GM21423 (cell line): ENCODE results near the gene ABCA1.
"Not testable (repeated sequence)": the region's sequence is repeated elsewhere in the genome, so short reads cannot be mapped to it uniquely, and the experiment has no call there.

Source experiments
- ATAC-seq: cut with Tn5 transposase; IDR thresholded peaks from one replicate; pipeline ENCODE4 v1.9.1; 2021; ENCODE audit warnings: mild to moderate bottlenecking, moderate library complexity; ENCODE audit not compliant: unreplicated experiment

The ABCA1 gene

DNA sequence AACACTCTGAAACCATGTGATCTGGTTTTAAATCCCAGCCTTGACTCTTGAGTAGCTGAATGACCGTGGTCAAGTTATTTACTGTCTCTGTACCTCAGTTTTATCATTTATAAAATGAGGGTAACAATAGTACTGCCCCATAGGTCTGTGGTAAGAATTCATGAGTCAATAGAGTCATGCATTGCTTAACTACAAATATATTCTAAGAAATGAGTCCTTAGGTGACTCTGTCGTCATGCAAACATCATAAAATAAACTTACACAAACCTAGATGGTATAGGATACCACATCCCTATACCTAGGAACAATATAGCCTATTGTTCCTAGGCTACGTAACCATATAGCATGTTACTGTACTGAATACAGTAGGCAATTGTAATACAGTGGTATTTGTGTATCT is 20.3 kb upstream of the ABCA1 start:
- no peak for ATAC-seq

DNA sequence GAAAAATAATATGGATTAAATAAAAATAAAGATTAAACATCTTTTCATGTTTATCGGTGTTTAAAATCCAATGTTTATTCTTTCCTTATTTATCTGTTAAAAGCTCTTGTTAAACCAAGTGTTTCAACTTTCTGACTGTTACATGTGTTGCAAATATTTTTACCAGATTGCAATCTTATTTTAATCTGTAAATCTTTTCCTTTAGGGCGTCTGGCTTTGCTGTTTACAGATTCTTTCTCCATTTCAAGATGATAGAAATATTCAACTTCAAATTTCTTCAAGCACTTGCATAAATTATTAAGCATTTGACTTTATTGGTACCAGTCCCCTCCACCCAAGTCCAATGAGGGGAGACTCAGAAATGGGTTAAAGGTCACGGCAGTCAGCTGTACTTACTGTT is 16.9 kb upstream of the ABCA1 start:
- no peak for ATAC-seq

DNA sequence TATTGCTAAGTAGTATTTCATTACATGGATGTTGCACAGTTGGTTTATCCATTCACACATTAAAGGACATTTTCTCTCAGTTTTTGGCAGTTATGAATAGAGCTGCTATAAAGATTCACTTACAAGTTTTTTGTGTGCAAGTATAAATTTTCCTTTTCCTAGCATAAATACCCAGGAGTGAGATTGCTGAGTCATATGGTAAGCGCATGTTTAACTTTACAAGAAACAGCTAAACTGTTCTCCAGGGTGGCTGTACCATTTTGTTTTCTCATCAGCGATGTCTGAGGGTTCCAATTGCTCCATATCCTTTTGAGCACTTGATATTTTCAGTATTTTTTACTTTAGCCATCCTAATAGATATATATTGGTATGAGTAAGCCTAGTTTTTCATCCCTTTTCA is 16.4 kb upstream of the ABCA1 start:
- ATAC-seq, result no peak

DNA sequence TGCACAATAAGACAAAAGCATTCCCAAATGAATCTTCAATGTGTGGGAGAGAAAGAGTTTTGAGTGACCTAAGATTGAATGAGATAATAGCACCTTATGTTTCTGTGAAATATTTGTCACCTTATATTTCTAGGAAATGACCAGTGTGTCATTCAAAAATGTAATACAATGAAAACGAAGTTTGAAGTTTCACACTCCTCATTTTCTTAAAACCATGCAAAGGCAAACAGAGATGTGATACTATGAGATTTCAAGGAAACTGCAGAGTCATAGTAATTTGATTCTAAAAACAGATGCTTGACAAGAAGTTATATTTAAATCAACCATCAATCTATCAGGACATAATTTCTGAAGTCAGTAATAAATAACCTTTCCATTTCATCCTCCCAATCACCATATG is 13.6 kb upstream of the ABCA1 start:
- no peak for ATAC-seq

DNA sequence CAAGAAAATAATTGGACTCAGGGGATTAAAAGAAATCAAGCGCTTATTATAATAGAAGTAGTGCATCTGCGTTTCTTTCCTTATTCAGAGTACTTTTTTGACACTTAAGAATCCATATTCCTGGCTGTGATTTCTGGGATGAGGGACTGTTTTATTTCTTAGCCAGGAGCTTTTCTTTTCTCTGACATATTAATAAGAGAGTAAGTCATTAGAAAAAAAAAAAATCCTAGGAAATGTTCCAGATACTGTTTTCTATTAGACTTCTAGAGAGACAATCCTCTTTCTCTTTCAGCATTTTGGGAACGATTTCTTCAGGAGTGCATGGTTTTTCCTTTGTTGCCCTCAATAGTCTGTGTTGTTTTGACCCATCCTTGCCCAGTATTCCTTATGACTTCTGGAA is 8.3 kb upstream of the ABCA1 start:
- no peak for ATAC-seq

DNA sequence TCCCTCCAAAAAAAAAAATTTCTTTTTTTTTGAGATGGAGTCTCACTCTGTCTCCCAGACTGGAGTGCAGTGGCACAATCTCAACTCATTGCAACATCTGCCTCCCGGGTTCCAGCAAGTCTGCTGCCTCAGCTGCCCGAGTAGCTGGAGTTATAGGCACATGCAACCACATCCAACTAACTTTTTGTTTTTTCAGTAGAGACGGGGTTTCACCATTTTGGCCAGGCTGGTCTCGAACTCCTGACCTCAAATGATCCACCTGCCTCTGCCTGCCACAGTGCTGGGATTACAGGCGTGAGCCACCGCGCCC is 7.5 kb upstream of the ABCA1 start:
- ATAC-seq, result not testable (repeated sequence)

- ATAC-seq, result no peak
Measured at GRCh38 chr9:104934691-104935500, 6.9 kb upstream of the ABCA1 start.

DNA sequence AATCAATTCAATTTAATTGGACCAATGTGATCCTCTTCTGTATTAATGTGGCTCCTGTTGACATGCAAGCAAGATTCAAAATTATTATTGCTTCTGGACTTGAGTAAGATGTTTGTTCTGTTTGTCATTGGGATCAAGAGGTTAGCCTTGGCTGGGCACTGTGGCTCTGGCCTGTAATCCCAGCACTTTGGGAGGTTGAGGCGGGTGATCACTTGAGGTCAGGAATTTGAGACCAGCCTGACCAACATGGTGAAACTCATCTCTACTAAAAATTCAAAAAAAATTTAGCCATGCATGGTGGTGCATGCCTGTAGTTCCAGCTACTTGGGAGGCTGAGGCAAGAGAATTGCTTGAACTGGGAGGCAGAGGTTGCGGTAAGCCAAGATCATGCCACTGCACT is 5.1 kb upstream of the ABCA1 start:
- not testable (repeated sequence) for ATAC-seq

GRCh38 chr9:104931256-104931655 is 3.3 kb upstream of the ABCA1 start:
- ATAC-seq, result no peak

DNA sequence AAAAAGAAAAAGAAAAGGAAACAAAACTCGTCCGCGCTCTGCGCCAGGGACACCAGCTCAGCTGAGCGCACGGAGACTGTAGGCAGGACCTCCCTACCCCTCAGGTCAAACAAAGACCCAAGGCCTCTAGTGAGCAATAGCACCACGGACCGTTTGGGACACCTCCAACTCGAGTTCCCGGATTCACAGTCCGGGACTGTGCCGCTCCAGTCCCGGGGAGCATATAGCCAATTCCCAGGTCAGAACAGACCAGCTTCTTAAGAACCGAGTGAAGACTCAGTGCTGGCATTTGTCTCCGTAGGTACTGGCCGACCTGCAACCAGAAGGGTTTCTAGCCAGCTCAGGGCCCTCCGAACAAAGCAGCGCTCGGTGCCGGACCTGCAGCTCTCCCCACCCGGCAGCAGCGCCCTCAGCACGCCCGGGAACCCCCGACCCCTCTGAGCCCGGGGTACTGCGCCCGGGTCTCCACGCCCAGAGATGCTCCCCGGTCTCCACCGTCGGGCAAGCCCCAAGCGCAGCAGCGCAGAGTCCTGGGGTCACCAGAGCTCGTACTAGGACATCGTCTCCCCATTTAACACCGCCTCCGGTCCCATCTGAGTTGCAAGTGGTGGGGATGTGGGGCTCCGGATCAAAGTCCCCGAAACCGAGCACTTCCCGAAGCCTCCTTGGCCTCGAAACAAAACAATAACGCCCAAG is 591 bp downstream of the ABCA1 start:
- ATAC-seq, result no peak

- peak; percentile 51 for ATAC-seq
Measured at GRCh38 chr9:104923740-104924139, 4.2 kb downstream of the ABCA1 start.

DNA sequence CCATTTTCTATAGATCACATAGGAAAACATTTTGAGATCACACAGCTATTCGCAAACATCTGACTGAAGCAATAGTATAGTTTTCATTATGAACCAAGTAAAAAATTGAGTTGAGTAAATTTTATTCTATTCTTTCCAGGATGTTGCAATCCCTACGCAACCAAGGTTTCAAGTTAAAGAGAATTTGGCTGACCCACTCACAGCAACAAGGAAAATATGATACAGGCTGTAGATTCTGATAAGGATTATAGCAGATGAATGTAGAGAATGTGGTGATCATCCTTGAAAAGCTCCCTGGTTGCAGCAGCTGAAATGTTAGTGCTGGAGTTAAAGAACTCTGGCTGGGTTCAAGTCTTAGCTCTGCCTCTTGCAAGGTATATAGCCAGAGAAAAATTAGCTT is 4.7 kb downstream of the ABCA1 start:
- ATAC-seq, result no peak

- not testable (repeated sequence) for ATAC-seq
Measured at GRCh38 chr9:104922748-104923147, 5.2 kb downstream of the ABCA1 start.

GRCh38 chr9:104921067-104921741 is 6.8 kb downstream of the ABCA1 start:
- ATAC-seq, result peak; percentile 51

DNA sequence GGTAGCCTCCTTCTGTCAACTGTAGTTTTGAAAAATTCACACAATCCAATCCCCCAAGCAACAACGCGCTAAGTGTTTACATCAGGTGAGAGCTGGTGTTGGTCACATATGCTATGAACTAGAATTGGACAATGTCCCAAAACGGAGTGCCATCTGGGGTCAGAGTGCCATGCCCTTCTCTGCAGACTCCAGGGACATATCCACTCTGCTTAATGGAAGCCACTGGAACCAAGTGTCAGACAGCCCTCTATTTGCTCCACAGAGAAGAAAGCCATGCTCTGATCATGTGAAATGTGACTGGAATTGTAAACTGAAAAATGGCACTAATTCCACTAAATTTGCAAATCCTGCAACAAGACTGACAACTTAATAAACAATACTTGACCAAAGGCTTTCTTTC is 12.2 kb downstream of the ABCA1 start:
- no peak for ATAC-seq

GRCh38 chr9:104915049-104915448 is 12.9 kb downstream of the ABCA1 start:
- ATAC-seq, result no peak

DNA sequence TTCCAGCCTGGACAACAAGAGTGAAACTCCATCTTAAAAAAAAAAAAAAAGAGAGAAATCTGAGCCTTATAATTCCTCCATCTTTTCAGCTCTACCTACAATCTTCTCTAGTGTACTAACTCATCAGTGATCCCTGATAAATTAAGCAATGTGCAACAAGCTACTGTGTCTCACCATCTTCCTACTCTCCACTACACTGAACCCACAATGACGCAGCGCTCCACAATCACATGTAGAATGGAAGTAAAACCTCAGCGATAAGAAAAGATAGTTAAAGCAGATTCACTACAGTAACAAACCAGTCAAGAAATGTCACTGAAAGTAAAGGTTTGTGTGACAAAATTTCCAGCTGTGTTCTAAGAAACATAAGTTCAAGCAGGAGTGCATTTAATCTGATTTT is 13.5 kb downstream of the ABCA1 start:
- no peak for ATAC-seq

- ATAC-seq, result no peak
Measured at GRCh38 chr9:104912606-104913005, 15.3 kb downstream of the ABCA1 start.

DNA sequence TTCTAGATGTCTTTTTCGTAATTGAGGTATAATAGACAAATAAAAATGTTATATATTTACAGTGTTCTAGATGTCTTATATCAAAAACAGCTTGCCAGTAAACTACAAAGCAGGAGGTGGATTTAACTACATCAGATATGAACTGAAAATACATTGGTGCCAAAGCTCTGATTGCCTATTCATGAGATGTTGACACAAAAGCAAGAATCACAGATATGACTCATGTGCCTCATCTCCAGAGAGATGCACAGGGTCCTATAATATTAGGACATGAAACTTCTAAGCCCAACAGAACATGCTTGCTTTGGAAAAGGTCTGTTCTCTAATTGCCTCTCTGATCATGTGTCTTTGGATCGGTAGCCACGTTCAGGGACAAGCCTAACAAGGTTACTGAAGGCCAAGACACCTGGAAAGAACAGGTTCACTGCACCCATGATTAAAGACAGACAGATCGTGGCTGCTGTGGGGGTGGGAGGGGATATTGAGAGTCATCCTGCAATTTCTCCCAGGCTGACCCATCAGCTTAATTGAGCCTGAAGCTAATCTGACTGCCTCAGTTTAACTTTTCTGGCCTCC is 16.8 kb downstream of the ABCA1 start:
- no peak for ATAC-seq

GRCh38 chr9:104907278-104907951 is 20.5 kb downstream of the ABCA1 start:
- ATAC-seq, result no peak
